ENCODE results near the gene SH2D4B.

SH2D4B gene

DNA sequence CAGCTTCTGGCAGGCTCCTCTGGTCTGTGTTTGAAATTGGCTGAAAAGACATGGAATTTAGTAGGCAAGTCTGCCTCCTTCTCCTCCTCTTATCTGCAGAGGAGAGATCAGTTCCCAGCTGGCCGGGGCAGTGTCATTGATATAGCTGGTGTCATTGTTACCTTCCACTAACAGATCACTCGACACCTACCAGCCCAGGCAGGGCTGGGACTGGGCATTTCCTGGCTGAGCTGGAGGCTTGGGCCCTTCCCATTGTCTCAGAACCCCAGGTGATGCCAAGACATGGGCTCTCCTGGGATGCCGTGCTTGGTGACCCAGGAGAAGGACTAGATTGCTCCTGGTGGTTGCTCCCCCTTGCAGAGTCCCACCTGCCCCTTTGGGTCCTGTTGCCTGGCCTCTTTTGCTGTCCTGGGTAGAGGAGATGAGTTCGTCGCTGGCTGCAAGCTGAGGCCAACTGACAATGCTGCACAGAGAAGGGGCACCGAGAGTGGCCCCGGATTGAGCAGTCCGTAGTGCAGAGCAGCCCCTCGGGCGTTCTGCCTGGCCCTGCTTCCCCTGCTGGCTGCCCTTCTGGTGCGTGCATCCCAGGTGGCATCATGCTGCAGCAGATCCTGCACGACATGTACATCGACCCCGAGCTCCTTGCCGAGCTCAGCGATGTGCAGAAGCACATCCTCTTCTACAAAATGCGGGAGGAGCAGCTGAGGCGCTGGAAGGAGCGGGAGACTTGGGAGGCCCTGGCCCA lies at the start of gene SH2D4B:
Gene SH2D4B (plus strand): TSS at position 167 of the 745 bp plus-strand sequence. CDS start 430 bp downstream, at position 597.
- Mint-ChIP-seq H3K4me3 (no peak within 1 kb of the TSS), H3K27ac (peak within 1 kb of the TSS; percentile 91 to 95 (median 93)), H3K36me3 (ENCODE audit: low read depth) (peaks cover 13% of the 10 kb centered on the region), H3K9me3 (peaks cover 11% of the 10 kb centered on the region), H3K4me1 (peaks cover 38% of the 10 kb centered on the region), H3K27me3 (ENCODE audit: low read depth) (peaks cover 10% of the 10 kb centered on the region)
- TF ChIP-seq, protein P1, sequence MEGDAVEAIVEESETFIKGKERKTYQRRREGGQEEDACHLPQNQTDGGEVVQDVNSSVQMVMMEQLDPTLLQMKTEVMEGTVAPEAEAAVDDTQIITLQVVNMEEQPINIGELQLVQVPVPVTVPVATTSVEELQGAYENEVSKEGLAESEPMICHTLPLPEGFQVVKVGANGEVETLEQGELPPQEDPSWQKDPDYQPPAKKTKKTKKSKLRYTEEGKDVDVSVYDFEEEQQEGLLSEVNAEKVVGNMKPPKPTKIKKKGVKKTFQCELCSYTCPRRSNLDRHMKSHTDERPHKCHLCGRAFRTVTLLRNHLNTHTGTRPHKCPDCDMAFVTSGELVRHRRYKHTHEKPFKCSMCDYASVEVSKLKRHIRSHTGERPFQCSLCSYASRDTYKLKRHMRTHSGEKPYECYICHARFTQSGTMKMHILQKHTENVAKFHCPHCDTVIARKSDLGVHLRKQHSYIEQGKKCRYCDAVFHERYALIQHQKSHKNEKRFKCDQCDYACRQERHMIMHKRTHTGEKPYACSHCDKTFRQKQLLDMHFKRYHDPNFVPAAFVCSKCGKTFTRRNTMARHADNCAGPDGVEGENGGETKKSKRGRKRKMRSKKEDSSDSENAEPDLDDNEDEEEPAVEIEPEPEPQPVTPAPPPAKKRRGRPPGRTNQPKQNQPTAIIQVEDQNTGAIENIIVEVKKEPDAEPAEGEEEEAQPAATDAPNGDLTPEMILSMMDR (IDR thresholded peaks at IDR 0.05; ENCODE audit: unreplicated experiment in 3 of 3) = no peak

DNA sequence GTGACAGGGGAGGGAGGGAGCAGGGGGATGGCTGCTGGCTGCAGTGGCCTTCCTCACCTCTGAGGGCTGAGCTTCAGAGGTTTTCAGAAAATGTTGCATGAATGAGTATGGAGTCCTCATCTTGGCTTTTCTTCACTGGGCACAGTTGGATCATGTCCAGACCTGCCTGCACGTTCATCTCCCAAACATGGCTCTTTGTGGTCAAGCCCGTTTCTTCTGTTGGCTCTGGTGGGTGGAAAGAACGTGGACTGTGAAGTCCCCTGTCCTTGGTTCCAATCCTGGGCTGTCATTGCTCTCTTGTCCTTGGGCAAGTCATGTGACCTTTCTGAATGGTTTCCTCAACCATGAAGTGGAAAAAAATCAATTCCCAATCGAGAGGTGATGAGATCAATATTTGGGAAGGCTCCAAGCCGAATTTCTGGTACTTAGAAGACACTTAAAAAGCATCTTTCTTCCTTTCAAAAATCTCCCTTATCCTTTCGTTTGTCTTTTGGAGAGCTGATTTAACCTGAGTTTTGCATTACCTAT lies 49.1 kb upstream of the SH2D4B start:
- H3K27me3 Mint-ChIP-seq (ENCODE audit: low read depth) = no peaks in the 10 kb centered on the region
- H3K4me1 Mint-ChIP-seq = peaks cover 54% of the 10 kb centered on the region
- H3K36me3 Mint-ChIP-seq (ENCODE audit: low read depth) = peaks cover 52% of the 10 kb centered on the region
- no peaks in the 10 kb centered on the region for H3K9me3 Mint-ChIP-seq
- TF ChIP-seq, protein P1 (IDR thresholded peaks at IDR 0.05; ENCODE audit: unreplicated experiment in 3 of 3) = no peak
- H3K27ac Mint-ChIP-seq = no peak overlapping the region
- H3K4me3 Mint-ChIP-seq = no peak overlapping the region

DNA sequence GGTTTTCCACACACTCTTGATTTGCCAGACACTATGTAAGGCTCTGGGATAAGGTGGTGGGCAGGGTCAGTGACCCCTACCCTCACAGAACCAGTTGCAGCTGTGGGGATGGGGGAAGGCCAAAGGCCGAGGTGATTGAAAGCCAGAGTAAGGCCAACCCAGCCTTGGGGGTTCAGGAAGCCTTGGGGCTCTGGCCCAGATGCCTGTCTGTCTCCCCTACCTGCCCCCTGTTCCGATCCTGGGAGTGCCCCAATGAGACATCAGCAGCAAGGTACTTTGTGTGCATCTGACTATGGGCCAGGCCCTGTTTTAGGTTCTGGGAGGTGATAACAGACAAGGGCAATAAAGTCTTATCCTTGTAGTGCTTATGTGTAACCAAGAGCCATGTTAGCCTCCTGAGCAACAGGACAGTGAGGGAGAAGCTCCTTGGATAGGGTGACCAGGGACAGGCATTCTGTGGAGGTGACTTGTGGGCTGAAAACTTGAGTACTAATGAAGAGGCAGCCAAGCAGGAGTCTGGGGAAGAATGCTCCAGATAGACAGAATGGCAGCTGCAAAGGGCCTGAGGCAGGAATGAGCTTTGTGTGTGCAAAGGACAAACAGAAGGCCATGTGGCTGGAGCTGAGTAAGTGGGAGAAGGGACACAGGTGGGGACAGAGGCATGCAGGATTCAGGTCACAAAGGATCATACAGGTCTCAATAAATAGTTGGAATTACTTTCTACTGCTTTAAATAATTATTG lies 48.2 kb upstream of the SH2D4B start:
- Mint-ChIP-seq H3K27ac (peak overlapping the region in 2 of 3 experiments; percentile 1 to 8), H3K36me3 (ENCODE audit: low read depth) (peaks cover 59% of the 10 kb centered on the region), H3K9me3 (no peaks in the 10 kb centered on the region), H3K4me3 (no peak overlapping the region), H3K4me1 (peaks cover 58% of the 10 kb centered on the region), H3K27me3 (ENCODE audit: low read depth) (no peaks in the 10 kb centered on the region)
- TF ChIP-seq, protein P1 (IDR thresholded peaks at IDR 0.05; ENCODE audit: unreplicated experiment in 3 of 3) = no peak

DNA sequence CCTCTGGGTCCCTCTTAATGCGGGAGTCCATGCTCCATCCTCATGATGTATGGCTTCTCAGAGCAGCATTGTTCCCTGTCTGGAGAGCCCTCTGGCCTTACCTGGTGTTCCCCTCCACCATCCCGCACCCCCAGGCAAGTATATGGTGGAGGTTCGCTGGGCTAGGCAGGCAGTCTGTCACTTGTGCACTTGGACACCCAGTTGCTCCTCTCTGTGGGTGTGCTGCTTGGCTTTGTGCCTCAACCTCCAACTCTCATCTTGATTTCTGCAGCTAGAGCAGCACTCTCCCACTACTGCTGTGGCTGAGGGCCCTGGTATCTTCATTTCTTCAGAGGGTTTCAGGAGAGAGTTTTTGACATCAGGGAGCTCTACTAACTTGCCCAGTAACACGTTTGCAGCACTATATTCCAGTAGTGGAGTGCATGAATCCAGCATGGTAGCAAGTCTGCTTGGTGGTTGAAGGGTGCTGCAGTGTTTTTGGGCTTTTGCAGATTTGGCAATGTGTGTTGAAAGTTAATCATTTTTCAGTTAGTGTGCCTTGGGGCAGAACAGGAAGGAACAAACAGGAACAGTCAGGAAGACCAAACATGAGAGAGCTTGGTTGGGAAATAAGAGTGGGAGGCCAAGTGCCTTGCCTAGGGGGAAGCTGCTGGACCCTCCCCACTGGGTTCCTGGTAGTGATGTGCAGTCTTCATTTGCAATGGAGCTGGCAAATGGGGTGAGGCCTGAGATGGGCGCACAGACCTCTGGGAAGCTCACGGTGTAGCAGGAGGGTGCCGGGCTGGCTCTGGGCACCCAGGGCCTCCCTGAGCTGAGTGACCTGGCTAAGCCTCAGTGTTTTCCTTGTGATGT lies 46.2 kb upstream of the SH2D4B start:
- Mint-ChIP-seq H3K4me3 (no peak overlapping the region), H3K27me3 (ENCODE audit: low read depth) (no peaks in the 10 kb centered on the region), H3K36me3 (ENCODE audit: low read depth) (peaks cover 72% of the 10 kb centered on the region), H3K27ac (peak overlapping the region; percentile 34 to 68 (median 55)), H3K9me3 (peaks cover under 1% of the 10 kb centered on the region), H3K4me1 (peaks cover 46% of the 10 kb centered on the region)
- TF ChIP-seq, protein P1 (IDR thresholded peaks at IDR 0.05; ENCODE audit: unreplicated experiment in 3 of 3) = no peak

DNA sequence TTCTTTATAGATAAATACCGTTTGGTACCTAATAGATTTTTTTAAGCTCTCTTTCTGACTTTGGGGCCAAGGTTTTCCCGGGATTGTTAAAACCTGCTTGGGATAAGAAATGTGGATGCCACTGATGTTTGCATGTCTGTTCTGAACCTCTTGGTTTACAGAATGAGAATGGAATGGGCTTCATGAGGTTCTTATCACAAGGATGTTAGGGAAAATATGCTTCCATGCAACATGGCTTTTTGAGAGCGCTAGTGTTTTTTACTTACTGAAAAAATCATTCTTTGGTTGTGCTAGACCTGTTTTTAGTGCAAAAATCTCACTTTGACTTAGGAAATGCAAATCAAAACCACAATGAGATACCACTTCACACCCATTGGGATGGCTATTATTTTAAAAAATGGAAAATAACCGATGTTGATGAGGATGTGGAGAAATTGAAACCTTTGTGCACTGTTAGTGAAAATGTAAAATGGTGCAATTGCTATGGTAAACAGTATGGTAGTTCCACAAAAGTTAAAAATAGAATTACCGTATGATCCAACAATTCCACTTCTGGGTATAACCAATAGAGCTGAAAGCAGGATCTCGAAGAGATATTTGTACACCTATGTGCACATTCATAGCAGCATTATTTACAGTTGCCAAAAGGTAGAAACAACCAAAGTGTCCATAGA lies 44.7 kb upstream of the SH2D4B start:
- Mint-ChIP-seq H3K36me3 (ENCODE audit: low read depth) (peaks cover 84% of the 10 kb centered on the region), H3K4me1 (peaks cover 51% of the 10 kb centered on the region), H3K9me3 (peaks cover 9% of the 10 kb centered on the region), H3K4me3 (no peak overlapping the region), H3K27me3 (ENCODE audit: low read depth) (no peaks in the 10 kb centered on the region), H3K27ac (peak overlapping the region; percentile 0 to 68 (median 40))
- TF ChIP-seq, protein P1 (IDR thresholded peaks at IDR 0.05; ENCODE audit: unreplicated experiment in 3 of 3) = no peak

Data from nephron (organoid).